Thyroid gland (tissue), 4 donors: ENCODE results near the gene ZSCAN2.

Experiments used
- POLR2A ChIP-seq, 2 donors: fragments of 450-650 bp; IDR thresholded peaks; one replicate each; pipeline ENCODE4 v1.6.1; 2017; ENCODE audit warnings: antibody characterized with exemption in 2 of 2, mild to moderate bottlenecking in 2 of 2, moderate library complexity in 1 of 2
- TF ChIP-seq, protein P1 (sequence below), 6 experiments: fragments of 200-600 bp in 3 of 6; fragments of 450-650 bp in 3 of 6; sonication (generic) in 3 of 6; IDR thresholded peaks; one replicate each; pipeline ENCODE4 v1.5.1; 2016 to 2019; ENCODE audit warnings: antibody characterized with exemption in 6 of 6, mild to moderate bottlenecking in 2 of 6, inconsistent platforms in 1 of 6, moderate library complexity in 1 of 6

DNA sequence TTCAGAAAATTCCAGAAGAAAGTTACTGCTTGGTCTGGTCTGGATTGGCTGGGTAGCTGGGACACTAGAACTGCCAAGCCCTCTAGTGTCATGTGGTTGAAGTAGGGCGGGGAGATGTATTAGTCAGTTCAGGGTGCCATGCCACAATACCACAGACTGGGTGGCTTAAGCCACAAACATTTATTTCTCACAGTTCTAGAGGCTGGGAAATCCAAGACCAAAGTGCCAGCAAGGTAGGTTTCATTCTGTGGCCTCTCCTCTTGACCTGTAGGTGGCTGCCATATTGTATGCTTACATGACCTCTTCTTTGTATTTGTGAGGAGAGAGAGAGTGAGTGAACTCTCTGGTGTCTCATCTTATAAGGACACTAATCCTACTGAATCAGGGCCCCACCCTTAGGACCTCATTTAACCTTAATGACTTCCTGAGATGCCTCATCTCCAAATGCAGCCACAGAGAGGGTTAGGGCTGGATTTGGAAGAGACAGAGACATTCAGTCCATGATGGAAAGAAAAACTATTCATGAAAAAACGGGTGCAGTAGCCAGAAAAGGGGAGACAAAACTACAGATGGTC, 18.1 kb upstream of the ZSCAN2 start:
- TF ChIP-seq, protein P1, sequence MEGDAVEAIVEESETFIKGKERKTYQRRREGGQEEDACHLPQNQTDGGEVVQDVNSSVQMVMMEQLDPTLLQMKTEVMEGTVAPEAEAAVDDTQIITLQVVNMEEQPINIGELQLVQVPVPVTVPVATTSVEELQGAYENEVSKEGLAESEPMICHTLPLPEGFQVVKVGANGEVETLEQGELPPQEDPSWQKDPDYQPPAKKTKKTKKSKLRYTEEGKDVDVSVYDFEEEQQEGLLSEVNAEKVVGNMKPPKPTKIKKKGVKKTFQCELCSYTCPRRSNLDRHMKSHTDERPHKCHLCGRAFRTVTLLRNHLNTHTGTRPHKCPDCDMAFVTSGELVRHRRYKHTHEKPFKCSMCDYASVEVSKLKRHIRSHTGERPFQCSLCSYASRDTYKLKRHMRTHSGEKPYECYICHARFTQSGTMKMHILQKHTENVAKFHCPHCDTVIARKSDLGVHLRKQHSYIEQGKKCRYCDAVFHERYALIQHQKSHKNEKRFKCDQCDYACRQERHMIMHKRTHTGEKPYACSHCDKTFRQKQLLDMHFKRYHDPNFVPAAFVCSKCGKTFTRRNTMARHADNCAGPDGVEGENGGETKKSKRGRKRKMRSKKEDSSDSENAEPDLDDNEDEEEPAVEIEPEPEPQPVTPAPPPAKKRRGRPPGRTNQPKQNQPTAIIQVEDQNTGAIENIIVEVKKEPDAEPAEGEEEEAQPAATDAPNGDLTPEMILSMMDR (IDR thresholded peaks at IDR 0.05): no peak
- TF ChIP-seq POLR2A (IDR thresholded peaks at IDR 0.05): no peak
